ENCODE data around the gene STON2. TPM values are rescaled to one million over a fixed set of nuclear protein-coding genes. Genes with fewer than 3 reads are reported as not detected.
A peak's percentile ranks its signal among the peaks of the same experiment; 100 is the strongest.

STON2 gene
- total and polyA plus RNA-seq, 4 donors = 1.9 to 30.0 (median 7.3) TPM

DNA sequence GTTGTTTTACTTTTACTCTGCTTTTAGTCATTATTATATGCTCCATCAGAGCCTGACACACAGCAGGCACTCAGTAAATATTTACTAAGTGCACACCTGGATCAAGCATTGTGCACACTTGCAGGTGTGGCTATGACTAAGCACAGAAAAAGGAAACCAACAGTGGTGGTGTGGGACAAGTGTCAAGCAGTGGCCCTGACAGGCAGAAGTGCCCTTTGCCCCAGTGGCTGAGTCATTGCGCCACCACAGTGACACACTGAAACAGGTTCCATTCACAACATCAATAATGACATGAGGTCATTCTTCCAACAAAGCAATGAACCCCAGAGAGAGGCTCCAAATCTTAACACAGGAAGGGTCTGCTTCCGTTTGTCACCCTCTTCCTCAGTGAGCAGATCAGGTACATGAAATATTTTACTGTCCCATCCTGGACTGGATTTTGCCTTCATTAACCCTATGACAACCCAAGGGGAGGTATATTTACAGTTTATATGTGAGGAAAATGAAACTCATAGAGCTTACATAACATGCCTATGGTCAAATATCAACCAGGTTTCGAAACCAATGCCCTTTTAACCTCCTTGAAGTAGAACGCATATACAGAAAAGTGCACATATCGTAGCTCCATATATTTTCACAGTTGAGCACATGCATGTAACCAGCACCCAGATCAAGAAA, 96.7 kb downstream of the STON2 start (continued):
- TF ChIP-seq REST (IDR thresholded peaks at IDR 0.05) = peak; percentile 60

DNA sequence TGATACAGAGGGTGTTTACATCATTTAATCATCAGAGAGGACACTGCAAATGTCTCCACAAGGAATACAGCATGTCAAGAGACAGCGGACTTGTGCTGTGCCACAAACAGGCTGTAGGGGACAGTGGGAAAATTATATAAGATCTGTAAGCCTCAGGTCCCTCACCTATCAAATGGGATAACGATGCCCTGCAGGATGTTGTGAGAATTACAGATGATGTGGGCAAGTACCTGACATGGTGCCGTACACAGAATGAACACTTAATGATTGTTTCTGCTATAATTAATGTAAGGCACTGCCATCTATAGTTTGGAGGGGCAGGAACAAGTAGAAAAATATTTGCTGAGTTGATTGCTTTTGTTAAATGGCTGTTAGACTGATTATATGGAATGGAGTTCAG, 97.5 kb downstream of the STON2 start:
- 93% methylated on average over 3 of the region's 3 CpGs for WGBS
- TF ChIP-seq, protein P1, sequence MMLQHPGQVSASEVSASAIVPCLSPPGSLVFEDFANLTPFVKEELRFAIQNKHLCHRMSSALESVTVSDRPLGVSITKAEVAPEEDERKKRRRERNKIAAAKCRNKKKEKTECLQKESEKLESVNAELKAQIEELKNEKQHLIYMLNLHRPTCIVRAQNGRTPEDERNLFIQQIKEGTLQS (IDR thresholded peaks at IDR 0.05) = no peak
- TF ChIP-seq CTCF (IDR thresholded peaks at IDR 0.05; ENCODE audit: low read depth, low read length, missing input control) (no peak), HNF4G (IDR thresholded peaks at IDR 0.05) (no peak), SP1 (IDR thresholded peaks at IDR 0.05) (no peak), RXRA (IDR thresholded peaks at IDR 0.05) (no peak), FOXA1 (IDR thresholded peaks at IDR 0.05) (no peak), RAD21 (IDR thresholded peaks at IDR 0.05) (no peak), FOXA2 (IDR thresholded peaks at IDR 0.05) (no peak), REST (IDR thresholded peaks at IDR 0.05) (no peak)
- H3K4me1 ChIP-seq (ENCODE audit: control insufficient read depth in 4 of 4, insufficient read depth in 4 of 4, low read length in 3 of 4) = peaks cover 0 to 27% (median 7%) of the 10 kb centered on the region in 4 donors
- no peak for DNase-seq (ENCODE audit: low spot score)
- H3K4me3 ChIP-seq (ENCODE audit: low read depth in 1 of 3, low read length in 3 of 3) = no peak overlapping the region
- no peaks in the 10 kb centered on the region for H3K36me3 ChIP-seq (ENCODE audit: control insufficient read depth in 4 of 4, insufficient read depth in 3 of 4, low read depth in 1 of 4, low read length in 3 of 4)
- no peaks in the 10 kb centered on the region for H3K9me3 ChIP-seq (ENCODE audit: control insufficient read depth in 4 of 4, low read length in 3 of 4)
- no peaks in the 10 kb centered on the region for H3K27me3 ChIP-seq (ENCODE audit: control insufficient read depth in 4 of 4, insufficient read depth in 4 of 4, low read length in 3 of 4)
- H3K9ac ChIP-seq (ENCODE audit: low read depth in 1 of 2, low read length in 2 of 2) = no peak overlapping the region
- H3K27ac ChIP-seq (ENCODE audit: low read depth in 1 of 2, low read length in 2 of 2) = peak overlapping the region; percentile 53 to 94

DNA sequence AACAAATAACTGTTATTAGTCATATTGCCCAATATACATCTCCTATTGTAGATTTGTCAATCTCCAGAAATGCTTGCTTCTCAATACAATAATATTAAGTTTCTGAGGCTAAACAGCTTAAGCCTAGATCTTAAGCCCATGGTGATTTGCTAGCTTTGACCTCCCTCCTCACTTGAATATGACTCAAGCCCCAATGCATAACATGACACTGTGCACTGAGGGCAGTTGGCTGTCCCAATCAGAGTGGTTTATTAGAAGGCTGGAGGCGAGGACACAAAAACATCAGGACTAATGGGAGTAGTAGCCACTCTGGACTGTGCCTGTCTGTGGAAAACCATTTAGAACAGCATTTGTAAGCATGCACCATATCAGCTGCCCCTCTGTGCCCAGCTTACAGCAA, 98.3 kb downstream of the STON2 start:
- peak overlapping the region in 1 of 2 donors; percentile 11 for H3K27ac ChIP-seq (ENCODE audit: low read depth in 1 of 2, low read length in 2 of 2)
- H3K9me3 ChIP-seq (ENCODE audit: control insufficient read depth in 4 of 4, low read length in 3 of 4) = no peaks in the 10 kb centered on the region
- 97% methylated on average over 1 of the region's 1 CpG for WGBS
- DNase-seq (ENCODE audit: low spot score) = no peak
- H3K9ac ChIP-seq (ENCODE audit: low read depth in 1 of 2, low read length in 2 of 2) = no peak overlapping the region
- no peaks in the 10 kb centered on the region for H3K36me3 ChIP-seq (ENCODE audit: control insufficient read depth in 4 of 4, insufficient read depth in 3 of 4, low read depth in 1 of 4, low read length in 3 of 4)
- H3K4me3 ChIP-seq (ENCODE audit: low read depth in 1 of 3, low read length in 3 of 3) = no peak overlapping the region
- H3K27me3 ChIP-seq (ENCODE audit: control insufficient read depth in 4 of 4, insufficient read depth in 4 of 4, low read length in 3 of 4) = no peaks in the 10 kb centered on the region
- peaks cover 0 to 27% (median 7%) of the 10 kb centered on the region in 4 donors for H3K4me1 ChIP-seq (ENCODE audit: control insufficient read depth in 4 of 4, insufficient read depth in 4 of 4, low read length in 3 of 4)
- no peak for TF ChIP-seq JUND (IDR thresholded peaks at IDR 0.05)
- no peak for TF ChIP-seq GABPA (IDR thresholded peaks at IDR 0.05 in 1 of 2, conservative IDR thresholded peaks at IDR 0.05 in 1 of 2)
- TF ChIP-seq HNF4A (conservative IDR thresholded peaks at IDR 0.05) = no peak
- TF ChIP-seq REST (IDR thresholded peaks at IDR 0.05) = no peak
- TF ChIP-seq, protein P2, sequence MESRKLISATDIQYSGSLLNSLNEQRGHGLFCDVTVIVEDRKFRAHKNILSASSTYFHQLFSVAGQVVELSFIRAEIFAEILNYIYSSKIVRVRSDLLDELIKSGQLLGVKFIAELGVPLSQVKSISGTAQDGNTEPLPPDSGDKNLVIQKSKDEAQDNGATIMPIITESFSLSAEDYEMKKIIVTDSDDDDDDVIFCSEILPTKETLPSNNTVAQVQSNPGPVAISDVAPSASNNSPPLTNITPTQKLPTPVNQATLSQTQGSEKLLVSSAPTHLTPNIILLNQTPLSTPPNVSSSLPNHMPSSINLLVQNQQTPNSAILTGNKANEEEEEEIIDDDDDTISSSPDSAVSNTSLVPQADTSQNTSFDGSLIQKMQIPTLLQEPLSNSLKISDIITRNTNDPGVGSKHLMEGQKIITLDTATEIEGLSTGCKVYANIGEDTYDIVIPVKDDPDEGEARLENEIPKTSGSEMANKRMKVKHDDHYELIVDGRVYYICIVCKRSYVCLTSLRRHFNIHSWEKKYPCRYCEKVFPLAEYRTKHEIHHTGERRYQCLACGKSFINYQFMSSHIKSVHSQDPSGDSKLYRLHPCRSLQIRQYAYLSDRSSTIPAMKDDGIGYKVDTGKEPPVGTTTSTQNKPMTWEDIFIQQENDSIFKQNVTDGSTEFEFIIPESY (IDR thresholded peaks at IDR 0.05) = no peak
- TF ChIP-seq YY1 (IDR thresholded peaks at IDR 0.05) = no peak
- TF ChIP-seq SP1 (IDR thresholded peaks at IDR 0.05) = no peak
